ENCODE data around the gene ZMYND11.

DNA sequence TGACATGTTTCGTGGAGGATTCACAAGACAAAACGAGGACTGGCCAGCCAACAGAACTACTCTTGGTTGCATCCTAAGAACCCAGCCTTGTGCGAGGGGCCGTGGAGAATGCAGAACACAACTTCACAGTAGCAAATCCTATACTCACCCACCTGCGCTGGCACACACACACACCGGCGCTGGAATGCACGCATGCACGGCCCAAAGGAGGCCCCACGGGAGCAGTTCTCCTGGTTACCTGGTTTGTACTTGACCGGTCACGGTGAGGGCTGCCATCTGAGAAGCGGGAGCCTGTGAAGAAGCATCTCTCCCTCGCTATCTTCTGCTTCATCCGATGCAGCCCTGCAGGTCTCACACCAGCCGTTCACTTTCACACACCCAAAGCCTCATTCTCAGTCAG lies 137.8 kb downstream of the ZMYND11 start:
- TF ChIP-seq POLR2AphosphoS5 (IDR thresholded peaks at IDR 0.05; ENCODE audit: low read depth, low read length) (no peak), RAD21 (IDR thresholded peaks at IDR 0.05; ENCODE audit: low read length) (no peak), JUND (IDR thresholded peaks at IDR 0.05) (no peak), SIN3A (IDR thresholded peaks at IDR 0.05; ENCODE audit: borderline replicate concordance, low read depth, low read length) (no peak), MXI1 (IDR thresholded peaks at IDR 0.05; ENCODE audit: low read depth, low read length) (no peak), EP300 (IDR thresholded peaks at IDR 0.05; ENCODE audit: borderline replicate concordance in 1 of 2, low read depth in 1 of 2, low read length in 1 of 2) (no peak), FOSL2 (IDR thresholded peaks at IDR 0.05; ENCODE audit: borderline replicate concordance, low read depth) (no peak)
- TF ChIP-seq, protein P1, sequence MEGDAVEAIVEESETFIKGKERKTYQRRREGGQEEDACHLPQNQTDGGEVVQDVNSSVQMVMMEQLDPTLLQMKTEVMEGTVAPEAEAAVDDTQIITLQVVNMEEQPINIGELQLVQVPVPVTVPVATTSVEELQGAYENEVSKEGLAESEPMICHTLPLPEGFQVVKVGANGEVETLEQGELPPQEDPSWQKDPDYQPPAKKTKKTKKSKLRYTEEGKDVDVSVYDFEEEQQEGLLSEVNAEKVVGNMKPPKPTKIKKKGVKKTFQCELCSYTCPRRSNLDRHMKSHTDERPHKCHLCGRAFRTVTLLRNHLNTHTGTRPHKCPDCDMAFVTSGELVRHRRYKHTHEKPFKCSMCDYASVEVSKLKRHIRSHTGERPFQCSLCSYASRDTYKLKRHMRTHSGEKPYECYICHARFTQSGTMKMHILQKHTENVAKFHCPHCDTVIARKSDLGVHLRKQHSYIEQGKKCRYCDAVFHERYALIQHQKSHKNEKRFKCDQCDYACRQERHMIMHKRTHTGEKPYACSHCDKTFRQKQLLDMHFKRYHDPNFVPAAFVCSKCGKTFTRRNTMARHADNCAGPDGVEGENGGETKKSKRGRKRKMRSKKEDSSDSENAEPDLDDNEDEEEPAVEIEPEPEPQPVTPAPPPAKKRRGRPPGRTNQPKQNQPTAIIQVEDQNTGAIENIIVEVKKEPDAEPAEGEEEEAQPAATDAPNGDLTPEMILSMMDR (IDR thresholded peaks at IDR 0.05) = no peak
- TF ChIP-seq, protein P2, sequence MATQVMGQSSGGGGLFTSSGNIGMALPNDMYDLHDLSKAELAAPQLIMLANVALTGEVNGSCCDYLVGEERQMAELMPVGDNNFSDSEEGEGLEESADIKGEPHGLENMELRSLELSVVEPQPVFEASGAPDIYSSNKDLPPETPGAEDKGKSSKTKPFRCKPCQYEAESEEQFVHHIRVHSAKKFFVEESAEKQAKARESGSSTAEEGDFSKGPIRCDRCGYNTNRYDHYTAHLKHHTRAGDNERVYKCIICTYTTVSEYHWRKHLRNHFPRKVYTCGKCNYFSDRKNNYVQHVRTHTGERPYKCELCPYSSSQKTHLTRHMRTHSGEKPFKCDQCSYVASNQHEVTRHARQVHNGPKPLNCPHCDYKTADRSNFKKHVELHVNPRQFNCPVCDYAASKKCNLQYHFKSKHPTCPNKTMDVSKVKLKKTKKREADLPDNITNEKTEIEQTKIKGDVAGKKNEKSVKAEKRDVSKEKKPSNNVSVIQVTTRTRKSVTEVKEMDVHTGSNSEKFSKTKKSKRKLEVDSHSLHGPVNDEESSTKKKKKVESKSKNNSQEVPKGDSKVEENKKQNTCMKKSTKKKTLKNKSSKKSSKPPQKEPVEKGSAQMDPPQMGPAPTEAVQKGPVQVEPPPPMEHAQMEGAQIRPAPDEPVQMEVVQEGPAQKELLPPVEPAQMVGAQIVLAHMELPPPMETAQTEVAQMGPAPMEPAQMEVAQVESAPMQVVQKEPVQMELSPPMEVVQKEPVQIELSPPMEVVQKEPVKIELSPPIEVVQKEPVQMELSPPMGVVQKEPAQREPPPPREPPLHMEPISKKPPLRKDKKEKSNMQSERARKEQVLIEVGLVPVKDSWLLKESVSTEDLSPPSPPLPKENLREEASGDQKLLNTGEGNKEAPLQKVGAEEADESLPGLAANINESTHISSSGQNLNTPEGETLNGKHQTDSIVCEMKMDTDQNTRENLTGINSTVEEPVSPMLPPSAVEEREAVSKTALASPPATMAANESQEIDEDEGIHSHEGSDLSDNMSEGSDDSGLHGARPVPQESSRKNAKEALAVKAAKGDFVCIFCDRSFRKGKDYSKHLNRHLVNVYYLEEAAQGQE (IDR thresholded peaks at IDR 0.05; ENCODE audit: low read depth, low read length) = no peak
- TF ChIP-seq, protein P3, sequence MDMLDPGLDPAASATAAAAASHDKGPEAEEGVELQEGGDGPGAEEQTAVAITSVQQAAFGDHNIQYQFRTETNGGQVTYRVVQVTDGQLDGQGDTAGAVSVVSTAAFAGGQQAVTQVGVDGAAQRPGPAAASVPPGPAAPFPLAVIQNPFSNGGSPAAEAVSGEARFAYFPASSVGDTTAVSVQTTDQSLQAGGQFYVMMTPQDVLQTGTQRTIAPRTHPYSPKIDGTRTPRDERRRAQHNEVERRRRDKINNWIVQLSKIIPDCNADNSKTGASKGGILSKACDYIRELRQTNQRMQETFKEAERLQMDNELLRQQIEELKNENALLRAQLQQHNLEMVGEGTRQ (IDR thresholded peaks at IDR 0.05; ENCODE audit: borderline replicate concordance, low read depth, low read length) = no peak
- TF ChIP-seq, protein P4, sequence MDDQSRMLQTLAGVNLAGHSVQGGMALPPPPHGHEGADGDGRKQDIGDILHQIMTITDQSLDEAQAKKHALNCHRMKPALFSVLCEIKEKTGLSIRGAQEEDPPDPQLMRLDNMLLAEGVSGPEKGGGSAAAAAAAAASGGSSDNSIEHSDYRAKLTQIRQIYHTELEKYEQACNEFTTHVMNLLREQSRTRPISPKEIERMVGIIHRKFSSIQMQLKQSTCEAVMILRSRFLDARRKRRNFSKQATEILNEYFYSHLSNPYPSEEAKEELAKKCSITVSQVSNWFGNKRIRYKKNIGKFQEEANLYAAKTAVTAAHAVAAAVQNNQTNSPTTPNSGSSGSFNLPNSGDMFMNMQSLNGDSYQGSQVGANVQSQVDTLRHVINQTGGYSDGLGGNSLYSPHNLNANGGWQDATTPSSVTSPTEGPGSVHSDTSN (IDR thresholded peaks at IDR 0.05) = no peak

Data from SK-N-SH (cell line).